ENCODE measurements around the gene CDCA4.

CDCA4 gene

GRCh38 chr14:104972301-104973134, 48.4 kb downstream of the CDCA4 start:
- peak; percentile 84 for DNase-seq

- no peak for DNase-seq
Measured at GRCh38 chr14:104971447-104972240, 49.2 kb downstream of the CDCA4 start.

GRCh38 chr14:104970231-104971068, 50.4 kb downstream of the CDCA4 start:
- no peak for DNase-seq

GRCh38 chr14:104969741-104970230, 51.1 kb downstream of the CDCA4 start:
- no peak for DNase-seq

- no peak for DNase-seq
Measured at GRCh38 chr14:104968541-104969401, 52.1 kb downstream of the CDCA4 start.

- DNase-seq = peak; percentile 41
Measured at GRCh38 chr14:104968153-104968527, 52.7 kb downstream of the CDCA4 start.

- DNase-seq = peak; percentile 41
Measured at GRCh38 chr14:104967386-104968152, 53.3 kb downstream of the CDCA4 start.

GRCh38 chr14:104966981-104967385, 53.9 kb downstream of the CDCA4 start:
- no peak for DNase-seq

GRCh38 chr14:104966261-104966865, 54.5 kb downstream of the CDCA4 start:
- no peak for DNase-seq

GRCh38 chr14:104965561-104966231, 55.2 kb downstream of the CDCA4 start:
- no peak for DNase-seq

GRCh38 chr14:104964546-104964945, 56.3 kb downstream of the CDCA4 start:
- no peak for DNase-seq
